ENCODE measurements around the gene ZBED3. TPM values are rescaled to one million over a fixed set of nuclear protein-coding genes. Genes with fewer than 3 reads are reported as not detected.

Gene ZBED3
- total RNA-seq, 1 donor from 2014 or later = 3.5 TPM

DNA sequence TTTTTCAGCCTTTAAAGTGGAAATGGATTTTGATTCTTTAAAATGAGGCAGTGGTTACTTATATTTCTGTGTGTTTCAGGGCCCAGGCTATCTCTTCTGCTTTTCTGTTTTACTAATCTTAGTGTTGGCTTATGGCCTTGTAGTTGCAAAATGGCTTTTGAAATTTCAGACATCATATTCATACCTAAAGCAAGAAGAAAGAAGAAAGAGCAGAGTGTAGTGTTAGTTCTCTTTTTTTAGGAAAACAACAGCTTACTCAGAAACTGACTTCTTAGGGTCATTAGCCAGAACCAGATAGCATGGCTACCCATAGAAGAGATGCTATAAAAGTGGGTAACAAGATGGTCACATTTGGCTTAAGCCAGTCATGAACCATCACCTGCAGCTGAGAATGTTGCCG lies 20.9 kb downstream of the ZBED3 start:
- peaks cover 68% of the 10 kb centered on the region for H3K36me3 Mint-ChIP-seq (ENCODE audit: low read depth)
- ChIA-PET POLR2A (no interaction called here), CTCF (no interaction called here)
- intact Hi-C loops (cut with micrococcal nuclease) = no loop called here
- no peaks in the 10 kb centered on the region for H3K9me3 Mint-ChIP-seq
- peaks cover 2% of the 10 kb centered on the region for H3K4me1 Mint-ChIP-seq
- no peak overlapping the region for H3K27ac Mint-ChIP-seq
- no peaks in the 10 kb centered on the region for H3K27me3 Mint-ChIP-seq
- no peak for DNase-seq
- no peak overlapping the region for H3K4me3 Mint-ChIP-seq
- TF ChIP-seq, protein P1, sequence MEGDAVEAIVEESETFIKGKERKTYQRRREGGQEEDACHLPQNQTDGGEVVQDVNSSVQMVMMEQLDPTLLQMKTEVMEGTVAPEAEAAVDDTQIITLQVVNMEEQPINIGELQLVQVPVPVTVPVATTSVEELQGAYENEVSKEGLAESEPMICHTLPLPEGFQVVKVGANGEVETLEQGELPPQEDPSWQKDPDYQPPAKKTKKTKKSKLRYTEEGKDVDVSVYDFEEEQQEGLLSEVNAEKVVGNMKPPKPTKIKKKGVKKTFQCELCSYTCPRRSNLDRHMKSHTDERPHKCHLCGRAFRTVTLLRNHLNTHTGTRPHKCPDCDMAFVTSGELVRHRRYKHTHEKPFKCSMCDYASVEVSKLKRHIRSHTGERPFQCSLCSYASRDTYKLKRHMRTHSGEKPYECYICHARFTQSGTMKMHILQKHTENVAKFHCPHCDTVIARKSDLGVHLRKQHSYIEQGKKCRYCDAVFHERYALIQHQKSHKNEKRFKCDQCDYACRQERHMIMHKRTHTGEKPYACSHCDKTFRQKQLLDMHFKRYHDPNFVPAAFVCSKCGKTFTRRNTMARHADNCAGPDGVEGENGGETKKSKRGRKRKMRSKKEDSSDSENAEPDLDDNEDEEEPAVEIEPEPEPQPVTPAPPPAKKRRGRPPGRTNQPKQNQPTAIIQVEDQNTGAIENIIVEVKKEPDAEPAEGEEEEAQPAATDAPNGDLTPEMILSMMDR (IDR thresholded peaks at IDR 0.05) = no peak
- no peak for ATAC-seq (ENCODE audit: low read depth)

DNA sequence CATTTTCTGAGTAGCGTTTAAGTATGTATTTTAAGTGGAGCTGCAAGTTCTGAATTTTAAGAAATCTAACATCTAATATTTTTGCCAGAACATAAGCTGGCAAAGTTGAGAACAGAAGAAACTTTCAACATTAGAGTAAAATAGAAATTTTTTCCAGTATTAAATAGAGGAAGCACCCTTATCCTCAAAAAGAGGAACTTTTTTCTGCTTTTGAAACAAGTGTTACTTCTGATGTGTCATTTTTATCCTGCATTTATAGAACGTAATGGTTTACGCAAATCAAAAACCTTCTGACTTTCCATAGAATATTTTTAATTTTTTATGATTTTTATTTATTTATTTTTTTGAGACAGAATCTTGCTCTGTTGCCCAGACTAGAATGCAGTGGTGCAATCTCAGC lies 21.8 kb downstream of the ZBED3 start:
- H3K36me3 Mint-ChIP-seq (ENCODE audit: low read depth) = peaks cover 72% of the 10 kb centered on the region
- POLR2A ChIA-PET = no interaction called here

DNA sequence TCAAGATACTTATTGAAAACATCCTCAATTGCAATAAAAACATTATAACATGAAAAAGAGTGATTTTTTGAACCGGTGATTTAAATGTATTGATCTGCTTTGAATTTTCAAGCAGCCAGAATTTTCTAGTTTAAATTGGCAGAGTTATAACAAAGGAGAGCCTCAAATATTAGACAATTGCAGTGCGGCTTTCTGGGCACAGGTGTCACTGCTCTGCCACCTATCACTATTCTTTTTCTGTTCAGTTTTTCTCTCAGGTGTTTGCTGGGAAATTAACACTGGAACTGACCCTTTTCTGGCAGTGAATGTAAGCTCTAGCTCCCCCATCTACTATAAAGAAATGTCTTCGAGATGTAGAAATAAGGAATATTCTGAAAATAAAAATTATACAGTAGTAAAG lies 23.0 kb downstream of the ZBED3 start:
- CTCF ChIA-PET = interaction anchor here (1.0 kb wide), 1 partner anchor 429 kb away, joined by 3 read pairs; the partner anchor contains the start of gene WDR41
- no peak for ATAC-seq (ENCODE audit: low read depth)

More for the DNA sequence above, 21.8 kb downstream of the ZBED3 start:
- CTCF ChIA-PET = interaction anchor here (0.7 kb wide), 1 partner anchor 22 kb away, joined by 3 read pairs; the partner anchor contains the start of gene ZBED3
- H3K27me3 Mint-ChIP-seq = no peaks in the 10 kb centered on the region
- no peak overlapping the region for H3K4me3 Mint-ChIP-seq
- intact Hi-C loops (cut with micrococcal nuclease) = no loop called here
- H3K27ac Mint-ChIP-seq = no peak overlapping the region
- TF ChIP-seq, protein P1 (IDR thresholded peaks at IDR 0.05) = no peak
- ATAC-seq (ENCODE audit: low read depth) (no peak), DNase-seq (no peak)
- H3K9me3 Mint-ChIP-seq = no peaks in the 10 kb centered on the region
- peaks cover 2% of the 10 kb centered on the region for H3K4me1 Mint-ChIP-seq

DNA sequence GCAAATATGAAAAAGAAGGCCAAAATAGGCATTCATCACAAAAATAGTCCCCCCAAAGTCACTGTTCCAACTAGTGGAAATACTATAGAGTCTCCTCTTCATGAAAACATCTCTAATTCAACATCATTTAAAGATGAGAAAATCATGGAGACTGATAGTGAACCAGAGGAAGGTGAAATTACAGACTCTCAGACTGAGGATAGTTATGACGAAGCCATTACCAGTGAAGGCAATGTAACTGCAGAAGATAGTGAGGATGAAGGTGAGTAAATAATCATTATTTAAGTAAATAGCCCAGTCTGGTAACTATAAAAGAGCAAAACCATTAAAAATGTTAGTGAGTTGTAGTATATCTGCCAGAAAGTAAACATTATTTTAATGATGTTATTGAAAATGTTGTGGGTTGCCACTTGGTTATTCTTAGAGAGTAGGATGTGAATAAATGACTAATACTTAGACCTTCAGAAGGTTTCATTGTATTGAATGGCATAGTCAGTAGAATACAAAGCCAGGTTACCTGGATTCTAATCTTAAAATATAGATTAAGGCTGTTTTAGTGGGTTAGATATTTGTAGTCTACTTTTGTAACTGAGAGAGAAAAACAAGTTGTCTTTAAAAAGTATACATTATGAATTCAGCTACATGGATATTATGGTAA lies 40.5 kb downstream of the ZBED3 start:
- ATAC-seq (ENCODE audit: low read depth) (no peak), DNase-seq (no peak)
- peaks cover 58% of the 10 kb centered on the region for H3K36me3 Mint-ChIP-seq (ENCODE audit: low read depth)
- POLR2A ChIA-PET = no interaction called here
- no peak overlapping the region for H3K4me3 Mint-ChIP-seq
- H3K27me3 Mint-ChIP-seq = no peaks in the 10 kb centered on the region
- intact Hi-C loops (cut with micrococcal nuclease) = no loop called here
- CTCF ChIA-PET = no interaction called here
- no peak overlapping the region for H3K27ac Mint-ChIP-seq
- H3K9me3 Mint-ChIP-seq = no peaks in the 10 kb centered on the region
- no peaks in the 10 kb centered on the region for H3K4me1 Mint-ChIP-seq
- TF ChIP-seq, protein P1 (IDR thresholded peaks at IDR 0.05) = no peak

More for the DNA sequence above, 23.0 kb downstream of the ZBED3 start:
- Mint-ChIP-seq H3K4me3 (no peak overlapping the region), H3K27me3 (no peaks in the 10 kb centered on the region), H3K4me1 (peaks cover 2% of the 10 kb centered on the region), H3K9me3 (no peaks in the 10 kb centered on the region), H3K27ac (no peak overlapping the region), H3K36me3 (ENCODE audit: low read depth) (peaks cover 71% of the 10 kb centered on the region)
- intact Hi-C loops (cut with micrococcal nuclease) = no loop called here
- DNase-seq = no peak
- POLR2A ChIA-PET = no interaction called here
- TF ChIP-seq, protein P1 (IDR thresholded peaks at IDR 0.05) = no peak

DNA sequence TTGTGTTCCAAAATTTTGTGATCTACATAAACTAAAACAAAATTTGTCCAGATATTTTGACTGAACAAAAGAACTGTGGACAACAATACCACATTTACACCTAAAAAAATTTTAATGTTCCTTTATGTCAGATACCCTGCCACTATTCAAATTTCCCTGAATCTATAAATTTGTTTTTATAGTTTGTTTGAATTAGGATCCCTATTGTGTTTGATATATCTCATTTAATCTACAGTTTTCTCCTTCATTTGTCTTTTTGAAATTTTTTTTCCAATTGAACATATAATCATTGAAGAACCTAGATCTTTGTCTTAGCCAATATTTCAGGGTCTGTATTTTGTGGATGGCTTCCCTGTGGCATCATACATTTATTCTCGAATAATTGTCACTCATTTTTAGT lies 51.1 kb downstream of the ZBED3 start:
- TF ChIP-seq, protein P1 (IDR thresholded peaks at IDR 0.05) = no peak
- H3K4me1 Mint-ChIP-seq = peaks cover 15% of the 10 kb centered on the region
- H3K27ac Mint-ChIP-seq = no peak overlapping the region
- no peaks in the 10 kb centered on the region for H3K9me3 Mint-ChIP-seq
- H3K36me3 Mint-ChIP-seq (ENCODE audit: low read depth) = peaks cover 63% of the 10 kb centered on the region
- no peak overlapping the region for H3K4me3 Mint-ChIP-seq
- no peaks in the 10 kb centered on the region for H3K27me3 Mint-ChIP-seq
- intact Hi-C loops (cut with micrococcal nuclease) = loop anchor here (10.0 kb wide), 2 partner anchors 631 to 739 kb away; partner anchors contain the start of genes IQGAP2 and TBCA
- DNase-seq (no peak), ATAC-seq (ENCODE audit: low read depth) (no peak)
- ChIA-PET CTCF (no interaction called here), POLR2A (no interaction called here)

Data from activated B cell treated with CpG ODN at 0.5 μM for 24 hours (primary cell).